ENCODE measurements around the gene SDC3.
A peak's percentile ranks its signal among the peaks of the same experiment; 100 is the strongest.

The SDC3 gene

DNA sequence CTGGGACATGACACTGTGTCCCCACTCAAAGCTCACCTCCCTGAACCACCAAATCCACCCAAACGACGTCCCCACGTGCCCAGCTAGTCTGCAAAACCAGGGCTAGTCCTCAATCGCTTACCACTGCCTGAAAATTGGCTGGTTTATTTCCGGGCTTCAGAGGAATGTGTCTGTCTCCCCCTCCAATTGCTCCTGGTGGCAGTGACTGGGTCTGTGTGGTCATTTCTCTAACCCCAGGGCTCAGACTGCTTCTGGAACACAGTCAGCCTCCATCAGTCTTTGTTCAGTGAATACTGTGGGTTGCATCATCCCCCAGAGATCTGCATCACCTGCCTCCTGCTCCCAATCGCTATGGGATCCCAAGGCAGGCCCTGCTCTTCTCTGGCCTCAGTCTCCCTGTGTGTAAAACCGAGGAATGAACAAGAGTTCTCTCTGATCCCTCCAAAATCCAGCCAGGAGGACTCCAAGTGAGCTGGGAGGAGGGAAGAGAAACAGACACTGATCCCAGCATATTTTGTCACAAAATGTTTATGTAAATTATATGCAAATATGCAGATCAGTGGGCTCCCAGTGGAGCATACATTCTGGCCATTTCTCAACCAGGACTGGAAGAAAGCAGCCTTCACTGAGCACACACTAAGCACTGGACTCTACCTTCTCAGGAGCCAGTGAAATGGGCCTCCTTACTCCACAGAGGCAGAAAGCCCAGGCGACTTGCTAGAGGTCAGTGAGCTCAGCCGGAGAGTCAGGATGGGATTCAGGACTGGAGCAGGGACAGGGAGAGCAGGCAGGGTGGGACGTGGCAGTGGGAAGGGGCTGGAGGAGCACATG is 20.9 kb downstream of the SDC3 start:
- DNase-seq: no peak

DNA sequence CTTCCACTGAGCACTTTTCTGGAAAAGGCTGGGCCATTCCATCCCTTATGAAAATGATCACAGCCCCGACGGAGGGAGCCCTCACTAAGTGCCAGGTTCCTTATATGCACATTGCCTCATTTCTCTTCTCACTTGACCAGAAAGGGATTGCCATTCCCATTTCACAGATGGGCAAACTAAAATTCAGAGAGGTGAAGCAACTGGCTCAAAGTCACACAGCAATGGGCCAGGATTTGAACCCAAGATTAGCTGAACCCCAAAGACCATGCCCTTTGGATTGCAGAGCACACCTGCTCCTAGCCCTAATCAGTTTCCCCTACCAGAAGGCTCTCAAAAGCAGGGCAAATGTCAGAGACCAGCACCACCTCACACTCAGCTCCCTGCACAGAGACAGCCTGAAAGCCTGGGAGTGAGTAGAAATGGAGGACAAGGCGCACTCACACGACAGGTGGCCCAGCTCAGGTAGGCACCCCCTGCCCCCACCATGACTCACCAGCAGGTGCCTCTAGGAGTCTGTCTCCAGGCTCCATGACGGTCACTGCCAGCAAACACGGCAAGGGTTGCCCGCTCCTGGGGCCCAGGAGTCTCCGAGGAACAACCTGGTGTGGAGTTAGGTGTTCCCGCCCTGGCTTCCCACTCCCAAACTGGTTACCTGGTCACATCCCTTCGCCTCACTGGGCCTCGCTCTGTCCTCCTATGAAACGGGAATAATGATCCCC is 21.7 kb downstream of the SDC3 start:
- no peak for DNase-seq

DNA sequence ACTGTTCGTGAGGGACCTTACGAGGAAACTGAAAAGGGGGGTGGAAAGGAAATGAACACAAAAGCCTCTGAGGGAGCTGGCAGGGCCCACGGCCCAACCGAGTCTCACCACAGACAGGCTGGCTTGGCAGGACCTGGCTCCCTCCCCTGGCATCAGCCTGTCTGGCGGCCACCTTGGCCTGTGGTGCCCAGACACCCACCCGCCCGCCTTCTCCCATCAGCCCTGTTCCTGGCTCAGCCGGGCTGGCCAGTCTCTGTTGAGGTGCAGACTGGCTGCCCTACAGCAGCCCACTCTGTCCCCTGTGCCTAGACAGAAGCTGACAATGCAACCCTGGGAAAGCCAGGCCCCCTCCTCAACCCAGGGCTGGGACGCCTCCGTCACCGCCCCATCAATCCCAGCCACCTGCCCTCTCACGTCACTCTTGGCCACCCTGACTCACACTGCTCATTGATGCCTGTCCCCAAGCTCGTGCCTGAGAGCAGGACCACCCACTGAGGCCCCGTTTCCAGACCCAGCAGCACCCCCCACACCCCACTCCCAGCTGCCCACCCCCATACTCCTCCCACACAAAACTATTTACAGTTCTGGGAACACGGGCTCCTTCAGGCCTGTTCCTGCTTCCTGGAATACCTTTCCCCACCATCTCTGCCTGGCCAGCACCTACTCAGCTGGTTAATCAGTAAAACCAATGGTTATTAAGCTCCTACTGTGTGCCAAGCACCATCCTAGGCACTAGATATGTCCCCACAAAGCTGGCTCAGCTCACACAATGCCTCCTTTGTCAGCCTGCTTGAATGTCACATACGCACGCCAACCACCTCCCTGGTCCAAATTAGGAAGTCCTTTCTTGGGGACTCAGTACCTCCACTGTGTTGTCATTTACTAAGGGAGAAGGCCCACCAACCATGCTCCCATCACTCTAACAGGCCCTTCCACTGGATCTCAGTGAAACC is 22.7 kb downstream of the SDC3 start:
- DNase-seq: no peak

DNA sequence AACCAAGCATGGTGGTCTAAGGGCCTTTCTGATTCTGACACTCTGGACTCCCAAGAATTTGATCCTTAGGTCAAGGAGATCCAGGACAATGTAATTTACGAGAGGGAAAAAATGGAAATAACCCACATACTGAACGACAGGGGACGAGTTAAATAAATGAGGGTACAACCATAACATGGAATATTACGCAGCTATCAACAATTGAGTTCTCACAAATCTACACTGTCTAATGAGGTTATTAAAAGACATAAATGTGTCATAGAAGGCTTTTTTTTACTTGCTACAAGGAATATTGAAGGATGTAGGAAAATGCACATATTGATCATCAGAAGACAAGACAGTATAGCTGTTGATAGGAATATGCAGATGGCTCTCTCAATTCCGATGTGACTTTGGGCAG is 23.8 kb downstream of the SDC3 start:
- no peak for DNase-seq

DNA sequence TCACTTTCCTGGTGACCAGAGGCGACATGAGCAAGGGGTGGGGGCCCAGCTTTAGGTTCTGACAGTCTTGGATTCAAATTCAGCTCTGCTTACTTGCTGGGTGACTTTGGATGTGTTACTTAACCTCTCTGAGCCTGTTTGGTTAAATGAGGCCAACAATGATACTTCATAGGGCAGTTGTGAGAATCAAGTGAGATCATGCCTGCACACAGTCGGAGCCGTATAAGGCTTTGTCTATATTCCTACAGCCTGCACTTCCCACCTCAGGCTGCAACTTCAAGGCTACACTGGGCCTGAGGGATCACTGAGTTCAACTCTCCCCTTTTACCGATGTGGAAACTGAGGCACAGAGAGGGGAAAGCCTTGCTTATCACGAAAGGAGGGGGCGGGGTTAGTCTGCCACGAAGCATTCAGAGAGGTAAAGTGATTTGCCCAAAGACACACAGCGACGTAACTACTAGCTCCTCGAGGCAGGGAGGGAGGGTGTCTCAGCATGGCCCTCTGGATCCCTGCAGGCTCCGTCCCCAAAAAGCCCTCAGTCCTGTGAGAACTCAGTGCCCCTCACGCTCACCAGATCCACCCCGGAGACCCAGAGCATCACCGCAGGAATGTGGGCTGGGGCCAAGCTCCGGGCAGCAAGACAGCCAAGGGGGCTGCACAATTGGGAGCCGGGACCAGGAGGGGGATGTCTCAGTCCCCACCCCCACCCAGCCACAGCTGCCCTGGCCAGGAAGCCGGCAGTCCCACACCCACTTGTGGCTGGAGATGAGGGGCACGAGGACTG is 25.0 kb downstream of the SDC3 start:
- DNase-seq: no peak

DNA sequence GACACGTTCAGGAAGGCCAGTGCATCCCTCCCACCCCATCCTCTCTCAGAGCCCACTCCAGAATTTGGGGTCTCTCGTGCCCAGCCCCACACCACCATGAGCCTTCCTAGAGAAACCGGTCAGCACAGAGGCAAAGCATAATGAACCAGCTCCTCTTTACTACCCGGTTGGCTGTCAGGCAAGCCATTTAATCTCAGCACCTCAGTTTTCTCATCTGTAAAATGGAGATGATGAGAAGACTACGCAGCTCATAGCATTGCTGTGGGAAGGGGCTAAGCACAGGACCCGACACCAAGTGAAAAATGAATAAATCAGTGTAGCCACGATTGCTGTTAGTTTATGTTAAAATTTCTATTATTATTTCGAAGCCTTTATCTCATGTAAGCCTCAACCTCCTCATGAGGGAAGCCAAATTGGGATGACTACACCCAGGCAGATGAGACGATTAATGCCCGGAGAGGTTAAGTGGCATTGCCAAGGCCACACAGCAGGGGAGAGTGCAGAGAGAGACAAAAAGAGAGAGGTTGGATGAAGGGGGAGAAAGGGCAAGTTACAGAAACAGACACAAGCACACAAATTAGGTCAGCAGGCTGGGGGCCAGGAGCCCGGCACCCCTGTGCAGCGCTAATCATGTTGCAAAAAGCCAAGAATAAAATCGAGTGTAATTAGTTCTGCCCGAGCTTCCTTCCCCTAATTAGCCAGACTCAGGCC is 25.7 kb downstream of the SDC3 start:
- no peak for DNase-seq

DNA sequence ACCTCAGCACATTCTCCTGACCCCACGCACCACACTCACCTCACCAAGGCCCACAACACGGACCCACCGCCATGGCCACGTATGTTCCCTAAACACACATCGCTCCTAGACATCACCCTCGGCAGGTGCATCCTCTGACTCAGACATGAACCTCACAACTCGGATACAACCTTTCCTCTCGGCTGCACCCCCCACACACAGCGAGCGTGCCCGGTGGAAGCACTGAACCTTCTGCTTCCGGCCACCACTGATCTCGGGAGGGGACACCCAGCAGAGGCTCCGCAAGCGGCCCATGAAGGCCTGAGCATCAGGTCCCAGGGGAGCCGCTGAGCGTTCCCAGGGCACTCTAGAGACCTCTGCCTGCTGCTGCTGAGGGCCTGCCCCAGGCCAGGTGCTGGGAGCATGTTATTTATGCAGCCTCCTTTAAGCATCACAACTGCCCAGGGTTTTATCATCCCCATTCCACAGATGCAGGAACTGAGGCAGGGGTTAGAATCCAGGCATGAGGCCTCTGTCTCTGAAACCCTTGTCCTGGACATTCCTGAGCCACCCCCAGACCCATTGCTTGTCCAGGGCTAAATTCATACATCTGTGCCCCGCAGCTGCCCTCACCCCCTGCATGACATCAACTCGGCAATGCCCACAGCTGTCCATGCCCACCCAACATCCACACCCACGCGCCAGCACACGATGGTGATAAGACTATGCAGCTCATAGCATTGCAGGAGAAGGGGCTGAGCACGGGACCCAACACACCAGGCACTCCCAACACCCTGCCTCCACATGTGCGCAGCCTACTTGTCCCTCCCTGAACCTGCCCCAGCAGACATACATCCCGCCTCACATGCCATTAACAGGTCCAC is 27.0 kb downstream of the SDC3 start:
- no peak for DNase-seq

DNA sequence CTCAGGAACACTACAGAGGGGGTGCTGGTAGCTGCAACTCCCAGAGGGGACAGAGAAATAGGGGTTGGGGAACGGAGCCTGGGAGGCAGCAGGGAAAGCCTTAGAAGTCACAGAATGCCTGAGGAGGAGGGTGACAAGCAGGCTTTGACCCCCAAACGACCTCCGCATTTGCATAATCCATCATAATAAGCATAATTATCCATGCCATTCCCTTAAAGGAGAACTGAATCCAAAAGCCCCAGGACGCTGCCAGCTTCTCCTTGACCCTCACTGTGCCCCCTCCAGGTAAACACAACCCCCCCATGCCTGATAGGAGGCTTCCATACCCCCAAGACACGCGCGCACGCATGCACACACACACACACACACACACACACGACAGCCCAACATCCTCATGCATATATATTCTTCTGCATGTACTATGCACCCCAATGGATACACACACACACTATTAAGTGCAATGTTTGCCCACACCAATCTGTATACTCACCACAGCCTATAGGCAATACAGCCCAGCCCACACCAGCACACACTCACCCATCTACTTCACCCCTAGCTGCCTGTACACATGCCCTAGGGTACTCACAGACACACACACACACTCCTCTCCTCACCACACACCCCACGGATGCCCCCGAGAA is 27.8 kb downstream of the SDC3 start:
- no peak for DNase-seq

DNA sequence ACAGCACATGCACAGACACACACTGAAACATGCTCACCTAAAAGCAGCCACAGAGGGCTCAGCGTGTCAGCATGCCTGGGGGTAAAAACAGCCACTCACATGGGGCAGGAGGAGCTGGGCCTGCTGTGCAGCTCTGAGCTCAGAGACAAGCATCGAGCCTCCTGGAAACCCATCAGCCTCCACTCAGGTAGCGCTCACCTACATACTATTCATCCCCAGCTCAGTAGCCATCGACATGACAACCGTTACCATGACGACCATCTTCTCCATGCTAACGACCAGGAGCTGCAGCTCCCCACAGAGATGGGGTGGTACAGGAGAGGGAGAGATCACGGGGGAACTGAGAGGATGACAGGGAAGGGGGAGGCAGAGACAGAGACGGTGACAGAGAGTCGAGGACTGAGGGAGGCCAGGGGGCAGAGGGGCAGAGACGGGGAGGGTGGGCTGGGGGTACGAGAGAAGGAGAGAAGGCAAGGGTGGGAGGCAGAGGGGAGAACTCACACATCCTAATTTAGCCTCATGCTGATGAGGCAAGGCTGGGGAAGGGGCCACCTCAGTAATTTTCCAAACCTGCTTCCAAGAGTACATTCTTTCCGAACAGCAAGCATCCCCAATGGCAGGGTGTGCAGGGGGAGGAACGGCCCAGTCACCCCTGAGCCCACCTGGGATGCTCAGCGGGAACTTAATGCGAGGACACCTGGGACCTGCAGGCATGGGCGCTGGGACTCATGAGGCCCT is 28.4 kb downstream of the SDC3 start:
- DNase-seq: peak; percentile 94

DNA sequence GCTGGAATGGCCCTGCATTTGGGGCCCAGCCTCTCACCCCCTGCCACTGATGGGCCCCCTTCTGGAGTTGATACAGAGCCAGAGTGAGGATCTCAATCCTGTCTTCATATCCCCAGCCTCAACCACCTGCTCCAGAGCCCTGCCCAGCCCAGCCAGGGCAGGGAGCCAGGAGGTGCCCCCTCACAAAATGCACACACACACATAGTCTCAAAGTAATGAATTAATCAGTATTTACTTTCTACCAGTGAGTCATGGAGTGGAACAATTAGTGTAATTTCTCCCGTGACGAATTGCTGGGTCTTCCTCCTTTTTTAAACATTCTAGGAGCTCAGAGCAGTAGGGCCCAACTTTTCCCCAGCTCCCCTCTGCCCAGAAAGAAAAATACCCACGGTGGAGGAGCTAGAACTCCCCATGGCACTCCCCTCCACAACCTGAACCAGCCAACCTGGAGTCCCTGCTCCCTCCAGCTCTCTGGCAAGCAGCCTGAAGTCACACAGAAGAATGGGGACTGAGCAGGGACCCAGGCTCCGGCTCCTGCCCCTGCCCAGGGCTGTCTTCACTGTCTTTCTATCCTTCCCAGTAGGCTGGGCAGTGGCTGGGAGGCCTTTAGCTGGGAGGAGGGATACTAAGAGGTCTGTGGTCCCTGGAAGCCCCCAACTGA is 29.3 kb downstream of the SDC3 start:
- peak; percentile 25 for DNase-seq

DNA sequence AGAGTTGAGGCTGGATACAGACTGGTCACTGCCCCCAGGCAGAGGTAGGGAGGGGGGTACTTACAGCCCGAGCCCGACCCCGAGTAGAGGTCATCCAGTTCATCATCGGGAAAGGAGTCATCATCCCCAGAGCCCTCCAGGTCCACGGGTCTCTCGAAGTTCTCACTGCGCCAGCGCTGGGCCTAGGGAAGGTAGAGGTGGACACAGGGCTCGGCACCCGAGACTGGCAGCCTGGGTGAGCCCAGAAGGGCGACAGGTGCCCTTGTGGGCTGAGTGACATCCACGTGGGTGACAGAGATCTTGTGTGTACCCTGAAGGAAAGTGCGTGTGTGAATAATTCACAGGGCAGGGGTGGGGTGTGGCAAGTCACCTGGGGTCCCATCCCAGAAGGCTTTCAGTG is 30.0 kb downstream of the SDC3 start:
- DNase-seq: no peak

DNA sequence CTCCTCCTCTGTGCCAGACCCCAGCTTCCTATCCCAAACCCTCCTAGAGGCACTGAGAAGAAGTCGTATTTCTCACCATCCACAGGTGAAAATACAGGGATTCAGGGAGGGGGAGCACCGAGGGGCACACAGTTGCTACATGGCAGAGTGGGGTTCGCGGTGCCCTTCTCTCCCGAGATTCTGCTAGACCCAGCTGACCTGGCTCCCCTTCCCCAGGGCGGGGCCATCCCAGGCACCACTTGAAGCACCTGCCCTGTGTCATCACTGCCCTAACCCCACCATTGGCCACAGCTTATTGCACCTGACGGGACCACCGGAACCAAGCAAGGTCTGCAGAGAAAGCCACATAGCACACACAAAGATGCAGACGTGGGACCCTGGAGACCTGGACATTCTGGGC is 30.5 kb downstream of the SDC3 start:
- no peak for DNase-seq

DNA sequence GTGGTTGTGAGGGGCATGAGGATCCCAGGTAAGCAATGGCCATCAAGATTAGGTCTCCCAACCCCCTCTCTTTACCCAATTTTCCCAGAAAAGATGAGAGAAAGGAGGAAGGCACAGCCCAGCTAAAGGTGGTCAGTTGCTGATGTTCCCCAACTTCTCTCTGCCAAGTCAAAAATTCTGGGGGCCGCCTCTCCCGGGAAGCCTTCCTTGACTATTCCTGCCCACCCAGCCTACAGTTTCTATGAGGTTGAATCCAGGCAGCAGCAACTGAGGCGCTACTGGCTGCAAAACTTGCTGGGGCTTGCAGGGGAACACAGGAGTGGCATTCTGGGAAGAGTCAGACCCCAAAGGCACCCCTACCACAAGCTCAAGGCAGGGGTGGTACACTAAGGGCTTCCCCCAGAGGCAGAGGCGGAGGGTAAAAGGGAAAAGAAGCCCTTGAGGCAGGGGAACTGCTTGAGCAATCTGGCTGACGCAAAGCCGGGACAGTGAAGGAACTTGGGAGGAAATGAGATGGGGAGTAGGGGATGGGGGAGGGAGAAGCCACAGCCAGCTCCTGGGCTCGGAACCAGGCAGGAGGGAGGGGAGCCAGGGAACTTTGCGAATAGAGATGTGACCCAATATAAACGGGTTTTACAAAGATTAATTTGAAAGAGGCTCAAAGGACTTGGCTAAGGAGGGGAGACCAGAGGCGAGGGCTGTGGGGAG is 31.2 kb downstream of the SDC3 start:
- DNase-seq: no peak

DNA sequence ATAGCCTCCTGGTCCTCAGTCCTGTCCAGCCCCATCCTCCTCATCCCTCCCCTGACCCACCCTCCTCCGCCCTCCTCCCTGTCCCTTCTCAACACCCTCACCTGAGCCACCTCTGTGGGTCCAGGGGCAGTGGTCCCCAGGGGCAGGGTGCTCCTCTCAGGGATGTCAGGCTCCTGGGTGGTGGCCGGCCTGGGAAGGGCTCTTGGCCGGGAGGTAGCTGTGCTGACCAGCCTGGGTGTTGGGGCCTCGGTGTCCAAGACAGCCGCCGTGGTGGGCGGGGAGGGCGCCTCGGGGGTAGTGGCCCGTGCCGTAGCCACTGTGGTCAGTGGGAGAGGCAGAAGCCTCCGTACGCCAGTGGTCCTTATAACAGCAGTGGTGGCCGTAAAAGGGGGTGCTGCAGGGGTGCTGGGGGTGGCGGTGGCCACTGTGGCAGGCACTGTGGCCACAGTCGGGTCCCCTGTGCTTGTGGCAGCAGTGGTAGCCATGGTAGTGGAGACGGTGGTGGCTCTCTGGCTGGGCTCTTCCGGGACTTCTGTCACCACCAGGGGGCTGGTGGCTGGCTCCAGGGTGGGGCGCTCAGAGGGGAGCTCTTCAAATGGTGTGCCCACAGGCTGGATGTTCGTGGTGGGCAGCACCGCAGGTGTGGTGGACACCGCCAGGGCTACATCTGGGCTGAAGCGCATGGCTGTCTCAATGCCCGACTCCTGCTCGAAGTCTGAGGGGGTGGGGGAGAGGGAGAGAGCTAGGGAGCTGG is 31.9 kb downstream of the SDC3 start:
- DNase-seq: no peak

DNA sequence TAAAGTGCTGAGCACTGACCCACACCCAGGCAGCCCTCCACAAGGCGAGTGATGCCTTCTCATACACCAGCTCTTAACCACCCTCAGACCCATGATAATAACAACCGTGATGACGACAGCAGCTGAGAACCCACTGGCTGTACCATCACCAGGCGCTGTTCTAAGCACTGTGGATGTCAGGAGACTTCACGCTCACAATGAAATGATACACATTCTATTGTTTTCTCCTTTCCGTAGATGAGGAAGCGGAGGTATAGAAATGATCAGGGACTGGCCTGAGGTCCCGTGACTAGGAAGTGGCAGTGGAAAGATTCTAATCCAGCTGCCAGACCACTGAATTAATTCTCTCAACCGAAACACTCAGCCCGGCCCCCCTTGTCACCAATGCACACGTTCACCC is 32.6 kb downstream of the SDC3 start:
- no peak for DNase-seq

DNA sequence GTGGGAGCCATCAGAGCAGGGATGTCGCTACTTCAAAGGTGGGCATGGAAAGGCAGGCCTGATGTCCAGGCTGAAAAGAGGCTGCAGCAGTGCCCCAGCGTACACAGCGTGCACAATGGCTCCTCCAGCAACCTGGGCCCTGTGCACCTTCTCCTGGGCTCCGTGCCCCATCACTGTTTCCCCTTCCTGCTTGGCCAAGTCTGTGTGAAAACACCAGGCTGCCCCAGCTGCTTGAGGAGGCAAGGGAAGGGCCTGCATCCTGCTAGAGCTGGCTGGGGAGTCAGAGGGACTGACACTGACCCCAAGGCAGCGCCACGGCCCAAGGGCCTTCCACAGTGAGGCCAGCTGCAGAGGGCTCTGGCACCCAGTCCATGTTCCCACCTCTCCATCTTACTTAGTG is 33.4 kb downstream of the SDC3 start:
- no peak for DNase-seq

DNA sequence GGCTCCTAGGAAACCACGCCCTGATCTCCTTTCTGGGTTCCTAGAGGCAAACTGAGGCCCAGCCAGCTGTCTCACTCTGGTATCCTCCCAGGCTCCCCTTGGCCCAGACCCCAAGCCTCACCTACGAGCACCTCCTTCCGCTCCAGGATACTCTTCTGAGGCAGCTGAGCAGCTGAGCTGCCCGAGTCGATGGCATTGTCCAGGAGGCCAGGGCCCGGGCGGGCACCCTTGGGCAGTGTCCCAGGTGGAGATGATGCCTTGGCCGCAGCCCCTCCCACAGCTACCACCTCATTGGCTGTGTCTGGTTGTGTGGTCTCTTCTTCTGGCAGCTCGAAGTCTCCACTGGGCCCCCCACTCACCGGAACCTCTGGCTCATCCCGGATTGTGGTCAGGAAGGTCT is 34.4 kb downstream of the SDC3 start:
- DNase-seq: no peak

DNA sequence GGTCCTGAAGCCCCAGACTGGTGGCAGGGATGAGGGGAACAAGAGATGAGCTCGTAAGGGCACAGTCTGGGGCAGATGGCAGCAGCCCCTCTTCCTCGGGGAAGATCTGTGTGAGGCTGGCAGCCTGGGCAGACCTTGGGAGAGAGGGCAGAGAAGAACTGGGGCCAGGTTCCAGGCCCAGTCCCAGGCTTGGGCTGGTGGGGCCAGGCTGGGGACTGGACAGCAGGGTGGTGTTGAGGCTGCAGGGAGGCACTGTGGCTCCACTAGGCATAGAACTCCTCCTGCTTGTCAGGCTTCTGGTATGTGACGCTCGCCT is 35.7 kb downstream of the SDC3 start:
- DNase-seq: no peak

Data from NCI-H1105 (cell line).